CD14-positive monocyte (primary cell): ENCODE data around the gene RSF1. TPM values are rescaled to one million over a fixed set of nuclear protein-coding genes. Genes with fewer than 3 reads are reported as not detected.

Source experiments
- DNase-seq, 3 donors: peaks; one replicate each; pipeline ENCODE4 v3.0.0-alpha.2; 2011 to 2022
- H2AFZ ChIP-seq: 2 replicates; pipeline ENCODE4 v1.6.0; 2012; ENCODE audit warnings: mild to moderate bottlenecking, low read depth, low read length, inconsistent platforms; ENCODE audit not compliant: insufficient read depth, poor library complexity, severe bottlenecking
- H3K27ac ChIP-seq, 2 donors: 1 replicate in 1 of 2; 2 replicates in 1 of 2; pipeline ENCODE4 v1.5.1; 2012 to 2013; ENCODE audit warnings: low read length in 2 of 2, control low read depth in 1 of 2, inconsistent platforms in 1 of 2, low read depth in 1 of 2, mild to moderate bottlenecking in 1 of 2
- H3K27me3 ChIP-seq, 2 donors: one replicate each; pipeline versions ENCODE4 v1.6.0 to v1.6.1; 2011 to 2013; ENCODE audit warnings: low read length in 2 of 2; ENCODE audit not compliant: control insufficient read depth in 2 of 2, insufficient read depth in 2 of 2
- H3K36me3 ChIP-seq, 2 donors: replicated peaks in 1 of 2; 1 replicate in 1 of 2; 2 replicates in 1 of 2; pipeline versions ENCODE4 v1.5.1 to v1.6.1; 2012 to 2013; ENCODE audit warnings: low read length in 2 of 2, control low read depth in 1 of 2, inconsistent platforms in 1 of 2, mild to moderate bottlenecking in 1 of 2; ENCODE audit not compliant: insufficient read depth in 2 of 2, control insufficient read depth in 1 of 2
- H3K4me1 ChIP-seq, 2 donors: 1 replicate in 1 of 2; 2 replicates in 1 of 2; pipeline versions ENCODE4 v1.5.1 to v1.6.1; 2012 to 2013; ENCODE audit warnings: low read length in 2 of 2, control low read depth in 1 of 2, inconsistent platforms in 1 of 2, mild to moderate bottlenecking in 1 of 2, moderate library complexity in 1 of 2; ENCODE audit not compliant: insufficient read depth in 2 of 2, control insufficient read depth in 1 of 2
- H3K4me2 ChIP-seq: replicated peaks from 2 replicates; pipeline ENCODE3; 2012; ENCODE audit warnings: low read length, moderate library complexity, mild to moderate bottlenecking; ENCODE audit not compliant: poor library complexity, severe bottlenecking; ENCODE audit errors: extremely low read depth
- H3K4me3 ChIP-seq, 3 experiments: fragments of 200-600 bp in 1 of 3; sonication (generic) in 1 of 3; replicated peaks in 1 of 3; 1 replicate in 2 of 3; 2 replicates in 1 of 3; pipeline ENCODE4 v1.5.1; 2011 to 2013; ENCODE audit warnings: low read length in 3 of 3, mild to moderate bottlenecking in 3 of 3, control low read depth in 2 of 3, low read depth in 2 of 3, inconsistent platforms in 1 of 3, moderate library complexity in 1 of 3
- H3K79me2 ChIP-seq: 2 replicates; pipeline ENCODE4 v1.6.0; 2012; ENCODE audit warnings: mild to moderate bottlenecking, control low read depth, inconsistent platforms, low read length, moderate library complexity; ENCODE audit not compliant: insufficient read depth
- H3K9ac ChIP-seq: 2 replicates; pipeline ENCODE4 v1.6.0; 2017; ENCODE audit warnings: low read length, mild to moderate bottlenecking; ENCODE audit not compliant: insufficient read depth, poor library complexity, severe bottlenecking
- H3K9me3 ChIP-seq, 2 donors: replicated peaks in 1 of 2; 1 replicate in 1 of 2; 2 replicates in 1 of 2; pipeline versions ENCODE4 v1.5.1 to v1.6.1; 2012 to 2013; ENCODE audit warnings: low read length in 2 of 2, control low read depth in 1 of 2; ENCODE audit not compliant: control insufficient read depth in 1 of 2, insufficient read depth in 1 of 2
- H4K20me1 ChIP-seq: 2 replicates; pipeline ENCODE4 v1.6.0; 2012; ENCODE audit warnings: mild to moderate bottlenecking, low read length, control low read depth, moderate library complexity; ENCODE audit not compliant: insufficient read depth
- H3K27ac Mint-ChIP-seq, 7 donors: one replicate each; pipeline ENCODE4 v1.8.0; 2020; ENCODE audit warnings: mild to moderate bottlenecking in 7 of 7, mixed read lengths in 7 of 7, moderate library complexity in 6 of 7, inconsistent platforms in 2 of 7
- H3K27me3 Mint-ChIP-seq, 3 donors: one replicate each; pipeline ENCODE4 v1.8.0; 2021 to 2022; ENCODE audit warnings: low read depth in 3 of 3, mild to moderate bottlenecking in 3 of 3, mixed read lengths in 3 of 3, moderate library complexity in 3 of 3, inconsistent platforms in 1 of 3
- H3K36me3 Mint-ChIP-seq, 2 donors: one replicate each; pipeline ENCODE4 v1.8.0; 2020; ENCODE audit warnings: mixed read lengths in 2 of 2, inconsistent platforms in 1 of 2, mild to moderate bottlenecking in 1 of 2
- H3K4me1 Mint-ChIP-seq: one replicate; pipeline ENCODE4 v1.8.0; 2020; ENCODE audit warnings: mild to moderate bottlenecking, mixed read lengths
- H3K4me3 Mint-ChIP-seq, 2 donors: one replicate each; pipeline ENCODE4 v1.8.0; 2020; ENCODE audit warnings: mild to moderate bottlenecking in 2 of 2, mixed read lengths in 2 of 2, moderate library complexity in 1 of 2
- H3K9me3 Mint-ChIP-seq, 7 donors: one replicate each; pipeline ENCODE4 v1.8.0; 2020 to 2022; ENCODE audit warnings: mixed read lengths in 7 of 7, mild to moderate bottlenecking in 6 of 7, moderate library complexity in 6 of 7, inconsistent platforms in 2 of 7
- CTCF ChIP-seq: fragments of 200-600 bp; IDR thresholded peaks from one replicate; pipeline ENCODE4 v1.8.0; 2022; ENCODE audit warnings: antibody characterized with exemption, mild to moderate bottlenecking
- WGBS: methylation state at CpG from one replicate; pipeline ENCODE4 v1.1.5; 2013; ENCODE audit warnings: missing lambda C conversion rate; ENCODE audit not compliant: insufficient coverage; 5-methylcytosine and 5-hydroxymethylcytosine counted together
- intact Hi-C, 2 donors: fragments of 100-400 bp; cut with micrococcal nuclease; formaldehyde crosslinking; loops; one replicate each; pipeline versions ENCODE4 v1.15.0 to v1.15.1; 2023
- polyA plus RNA-seq, 3 donors: library from polyadenylated mRNA; depleted of rRNA in 1 of 3; unstranded in 2 of 3; stranded (reverse) in 1 of 3; fragments of 300-500 nt in 2 of 3; fragments of >200 nt in 1 of 3; fragmentation: Illumina TruSeq in 2 of 3; gene quantifications; 1 replicate in 2 of 3; 2 replicates in 1 of 3; pipeline ENCODE4 v1.2.3, GENCODE V29; 2012 to 2021

The RSF1 gene
- polyA plus RNA-seq, 3 donors, result 8.3 to 14.8 (median 9.2) TPM

DNA sequence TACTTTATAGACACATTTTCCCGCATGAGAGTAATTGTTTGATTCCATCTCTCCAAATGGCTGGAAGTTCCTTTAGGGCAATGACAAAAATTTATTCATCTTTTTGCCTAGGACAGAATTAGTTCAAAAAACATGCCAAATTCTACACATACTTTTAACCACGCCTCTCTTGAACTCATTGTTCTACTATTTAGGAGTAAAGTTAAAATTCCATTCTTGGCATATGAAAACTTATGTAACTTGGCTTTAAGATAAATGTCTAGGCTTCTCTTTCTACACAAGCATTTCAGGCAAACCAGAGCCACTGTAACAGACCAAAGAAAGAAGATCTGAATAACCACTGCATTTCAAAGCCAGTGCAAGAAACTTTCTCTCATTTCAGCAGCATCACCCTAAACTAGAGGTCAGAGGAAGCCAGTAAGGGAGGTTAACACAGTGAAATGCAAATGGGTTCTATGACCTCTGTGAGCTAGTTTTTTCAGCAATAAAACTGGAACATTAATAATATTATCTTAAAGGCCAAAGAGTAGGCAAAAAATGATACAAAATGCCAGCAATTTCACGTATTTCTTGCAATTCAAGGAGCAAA, 73.0 kb downstream of the RSF1 start:
- peaks cover 33% of the 10 kb centered on the region for H3K79me2 ChIP-seq
- no peak overlapping the region for H3K27ac Mint-ChIP-seq
- peaks cover 0 to 22% of the 10 kb centered on the region in 2 donors for H3K36me3 ChIP-seq
- no peak overlapping the region for H2AFZ ChIP-seq
- TF ChIP-seq CTCF, result no peak
- H3K4me1 ChIP-seq, result no peaks in the 10 kb centered on the region
- no peak overlapping the region for H3K27ac ChIP-seq
- no peak overlapping the region for H3K4me2 ChIP-seq
- H3K4me3 ChIP-seq, result no peak overlapping the region
- H3K4me1 Mint-ChIP-seq, result no peaks in the 10 kb centered on the region
- no peaks in the 10 kb centered on the region for H3K27me3 Mint-ChIP-seq
- peaks cover 69% of the 10 kb centered on the region for H4K20me1 ChIP-seq
- H3K27me3 ChIP-seq, result no peaks in the 10 kb centered on the region
- DNase-seq, result no peak
- H3K9ac ChIP-seq, result no peak overlapping the region
- H3K36me3 Mint-ChIP-seq, result peaks cover 12 to 31% of the 10 kb centered on the region in 2 donors
- no peaks in the 10 kb centered on the region for H3K9me3 ChIP-seq
- WGBS, result 100% methylated on average over 1 of the region's 3 CpGs
- intact Hi-C loops, result no loop called here
- H3K4me3 Mint-ChIP-seq, result no peak overlapping the region
- H3K9me3 Mint-ChIP-seq, result no peaks in the 10 kb centered on the region

GRCh38 chr11:77736473-77736872, 84.0 kb downstream of the RSF1 start:
- H3K36me3 ChIP-seq, result peaks cover 28 to 89% of the 10 kb centered on the region in 2 donors
- H3K36me3 Mint-ChIP-seq, result peaks cover 55 to 70% of the 10 kb centered on the region in 2 donors

More at GRCh38 chr11:77736473-77736872, 84.0 kb downstream of the RSF1 start:
- Histone ChIP-seq H3K27ac (no peak overlapping the region), H3K79me2 (no peaks in the 10 kb centered on the region), H3K4me1 (no peaks in the 10 kb centered on the region), H2AFZ (no peak overlapping the region), H3K4me2 (no peak overlapping the region), H3K9ac (no peak overlapping the region), H3K27me3 (no peaks in the 10 kb centered on the region), H3K9me3 (peaks cover 8 to 11% of the 10 kb centered on the region in 2 donors), H3K4me3 (no peak overlapping the region), H4K20me1 (no peaks in the 10 kb centered on the region)
- no peaks in the 10 kb centered on the region for H3K4me1 Mint-ChIP-seq
- DNase-seq, result no peak
- no peak overlapping the region for H3K4me3 Mint-ChIP-seq
- WGBS, result 100% methylated on average over 2 of the region's 2 CpGs
- peaks cover 8 to 23% (median 16%) of the 10 kb centered on the region in 7 donors for H3K9me3 Mint-ChIP-seq
- no peaks in the 10 kb centered on the region for H3K27me3 Mint-ChIP-seq
- intact Hi-C loops, result no loop called here
- TF ChIP-seq CTCF, result no peak
- no peak overlapping the region for H3K27ac Mint-ChIP-seq
